Activated CD4-positive, alpha-beta T cell treated with anti-CD3 and anti-CD28 coated beads for 36 hours (primary cell): ENCODE measurements around the gene CPS1. TPM values are rescaled to one million over a fixed set of nuclear protein-coding genes. Genes with fewer than 3 reads are reported as not detected.

Experiments used
- ATAC-seq: fragments of 200-7000 bp; cut with Tn5 transposase; one replicate; pipeline ENCODE4 v1.10.0; 2021; ENCODE audit warnings: mild to moderate bottlenecking, moderate library complexity
- CTCF ChIA-PET: fragments of 350-600 bp; sonication (Branson Sonifier 250); formaldehyde crosslinking; loops from one replicate; lab custom pipeline; 2021; ENCODE audit warnings: antibody characterized with exemption; lab: Charles Lee
- POLR2A ChIA-PET: fragments of 350-600 bp; sonication (Branson Sonifier 250); formaldehyde crosslinking; loops from one replicate; lab custom pipeline; 2021; ENCODE audit warnings: antibody characterized with exemption, inconsistent platforms; lab: Charles Lee
- DNase-seq: peaks from one replicate; pipeline ENCODE4 v3.0.0-alpha.2; 2020
- H3K27ac Mint-ChIP-seq: one replicate; pipeline ENCODE4 v1.8.0; 2021; ENCODE audit warnings: mixed read lengths
- H3K27me3 Mint-ChIP-seq: one replicate; pipeline ENCODE4 v1.8.0; 2021; ENCODE audit warnings: mixed read lengths
- H3K36me3 Mint-ChIP-seq: one replicate; pipeline ENCODE4 v1.8.0; 2021; ENCODE audit warnings: low read depth, mixed read lengths
- H3K4me1 Mint-ChIP-seq: one replicate; pipeline ENCODE4 v1.8.0; 2021; ENCODE audit warnings: mixed read lengths
- H3K4me3 Mint-ChIP-seq: one replicate; pipeline ENCODE4 v1.8.0; 2021; ENCODE audit warnings: mild to moderate bottlenecking, moderate library complexity, mixed read lengths
- H3K9me3 Mint-ChIP-seq: one replicate; pipeline ENCODE4 v1.8.0; 2021; ENCODE audit warnings: low read depth, mixed read lengths
- intact Hi-C, 2 experiments: fragments of 100-400 bp; cut with DNase I in 1 of 2; cut with micrococcal nuclease in 1 of 2; formaldehyde crosslinking; loops; one replicate each; pipeline versions ENCODE4 v1.14.2 to v1.15.1; 2022 to 2024; cut with DNase I, micrococcal nuclease
- total RNA-seq, 2 experiments: library from RNA; stranded (reverse); gene quantifications; one replicate each; pipeline ENCODE4 v1.2.3, GENCODE V29; 2021

CPS1 gene
- total RNA-seq, 2 experiments from 2014 or later, result 3.2 to 3.5 TPM

GRCh38 chr2:210534879-210535278 lies 21.5 kb upstream of the CPS1 start:
- ChIA-PET POLR2A (no interaction called here), CTCF (interaction anchor here (1.2 kb wide), 1 partner anchor 27 kb away, joined by 3 read pairs; no protein-coding TSS in a partner anchor)
- Mint-ChIP-seq H3K27ac (no peak overlapping the region), H3K4me3 (no peak overlapping the region), H3K4me1 (no peaks in the 10 kb centered on the region), H3K9me3 (no peaks in the 10 kb centered on the region), H3K27me3 (peaks cover 2% of the 10 kb centered on the region), H3K36me3 (no peaks in the 10 kb centered on the region)
- ATAC-seq (no peak), DNase-seq (no peak)
- intact Hi-C loops, result no loop called here

GRCh38 chr2:210536973-210537650 lies 19.3 kb upstream of the CPS1 start:
- intact Hi-C loops, result no loop called here
- no peaks in the 10 kb centered on the region for H3K36me3 Mint-ChIP-seq
- no peak overlapping the region for H3K27ac Mint-ChIP-seq
- no peak overlapping the region for H3K4me3 Mint-ChIP-seq
- DNase-seq (no peak), ATAC-seq (no peak)
- CTCF ChIA-PET, result no interaction called here
- H3K9me3 Mint-ChIP-seq, result no peaks in the 10 kb centered on the region
- POLR2A ChIA-PET, result no interaction called here
- H3K27me3 Mint-ChIP-seq, result no peaks in the 10 kb centered on the region
- H3K4me1 Mint-ChIP-seq, result no peaks in the 10 kb centered on the region

- Mint-ChIP-seq H3K9me3 (no peaks in the 10 kb centered on the region), H3K4me1 (no peaks in the 10 kb centered on the region), H3K27ac (no peak overlapping the region), H3K27me3 (no peaks in the 10 kb centered on the region), H3K36me3 (no peaks in the 10 kb centered on the region), H3K4me3 (no peak overlapping the region)
- POLR2A ChIA-PET, result no interaction called here
- intact Hi-C loops, result no loop called here
- DNase-seq (no peak), ATAC-seq (no peak)
- CTCF ChIA-PET, result no interaction called here
Measured at GRCh38 chr2:210539035-210539434, 17.4 kb upstream of the CPS1 start.

DNA sequence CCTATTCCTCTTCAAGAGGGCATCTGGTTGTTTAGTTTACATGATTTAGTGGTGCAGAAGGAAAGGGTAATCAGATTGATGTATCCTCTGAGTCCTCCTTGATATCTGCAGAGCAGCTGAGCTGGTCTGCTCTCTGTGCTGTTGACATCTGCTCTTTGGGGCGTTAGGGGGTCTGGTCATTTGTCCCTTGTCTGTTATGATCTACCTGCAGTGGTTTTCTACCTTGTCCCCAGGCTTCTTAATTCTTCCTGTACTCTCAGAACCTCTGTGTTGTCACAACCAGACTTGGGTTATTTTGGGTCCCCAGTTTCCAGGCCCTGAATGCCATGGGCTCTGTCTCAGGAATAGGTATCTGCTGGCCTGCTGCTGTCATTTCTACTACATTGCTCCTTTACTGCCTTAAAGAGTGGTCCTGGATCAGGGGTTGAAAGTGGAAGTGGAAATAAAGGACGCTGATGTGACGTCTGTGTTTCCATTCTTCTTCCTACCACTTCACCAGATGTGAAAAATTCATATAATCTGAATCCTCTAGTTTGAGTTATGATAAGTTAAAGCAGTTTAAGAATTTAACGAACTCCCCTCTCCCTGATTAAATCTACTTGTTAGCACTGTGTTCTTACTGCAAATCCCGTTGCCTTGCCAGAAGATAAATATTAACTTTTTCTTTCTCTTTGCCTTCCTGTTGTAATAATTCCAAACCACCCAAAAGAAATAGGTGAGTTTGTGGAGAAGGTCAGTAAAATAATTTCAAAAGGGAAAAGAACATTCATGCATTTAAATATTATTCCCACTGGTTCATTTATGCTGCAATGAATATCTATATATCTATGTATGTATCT lies 16.6 kb upstream of the CPS1 start:
- Mint-ChIP-seq H3K27me3 (no peaks in the 10 kb centered on the region), H3K36me3 (no peaks in the 10 kb centered on the region), H3K4me1 (no peaks in the 10 kb centered on the region), H3K27ac (no peak overlapping the region), H3K4me3 (no peak overlapping the region), H3K9me3 (no peaks in the 10 kb centered on the region)
- DNase-seq (no peak), ATAC-seq (no peak)
- ChIA-PET CTCF (no interaction called here), POLR2A (no interaction called here)
- intact Hi-C loops, result no loop called here

DNA sequence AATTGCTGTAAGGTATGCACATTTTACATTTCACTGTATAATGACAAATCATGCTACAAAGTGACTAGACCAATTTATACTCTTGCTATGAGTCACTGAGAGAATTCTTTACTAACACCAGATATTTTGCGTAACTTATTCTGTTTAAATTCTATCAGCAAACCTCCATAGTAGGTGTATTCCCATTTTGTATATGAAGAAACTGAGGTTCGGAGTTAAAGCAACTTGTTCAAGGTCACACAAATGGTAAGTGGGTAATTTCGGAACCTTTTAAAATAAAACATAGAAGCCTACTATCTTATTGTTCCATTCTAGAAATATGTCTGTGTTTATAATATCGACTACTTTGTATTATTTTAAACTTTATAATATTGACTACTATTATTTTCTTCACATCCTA lies 15.9 kb upstream of the CPS1 start:
- ATAC-seq, result no peak
- Mint-ChIP-seq H3K4me1 (no peaks in the 10 kb centered on the region), H3K27me3 (no peaks in the 10 kb centered on the region), H3K9me3 (no peaks in the 10 kb centered on the region), H3K36me3 (no peaks in the 10 kb centered on the region), H3K27ac (no peak overlapping the region), H3K4me3 (no peak overlapping the region)
- ChIA-PET POLR2A (no interaction called here), CTCF (no interaction called here)
- intact Hi-C loops, result no loop called here
- no peak for DNase-seq

- no peak overlapping the region for H3K27ac Mint-ChIP-seq
- H3K36me3 Mint-ChIP-seq, result no peaks in the 10 kb centered on the region
- no peaks in the 10 kb centered on the region for H3K27me3 Mint-ChIP-seq
- no peak for DNase-seq
- ChIA-PET CTCF (no interaction called here), POLR2A (no interaction called here)
- H3K4me3 Mint-ChIP-seq, result no peak overlapping the region
- H3K9me3 Mint-ChIP-seq, result no peaks in the 10 kb centered on the region
- no peak for ATAC-seq
- intact Hi-C loops, result no loop called here
- no peaks in the 10 kb centered on the region for H3K4me1 Mint-ChIP-seq
Measured at GRCh38 chr2:210540900-210541289, 15.5 kb upstream of the CPS1 start.

DNA sequence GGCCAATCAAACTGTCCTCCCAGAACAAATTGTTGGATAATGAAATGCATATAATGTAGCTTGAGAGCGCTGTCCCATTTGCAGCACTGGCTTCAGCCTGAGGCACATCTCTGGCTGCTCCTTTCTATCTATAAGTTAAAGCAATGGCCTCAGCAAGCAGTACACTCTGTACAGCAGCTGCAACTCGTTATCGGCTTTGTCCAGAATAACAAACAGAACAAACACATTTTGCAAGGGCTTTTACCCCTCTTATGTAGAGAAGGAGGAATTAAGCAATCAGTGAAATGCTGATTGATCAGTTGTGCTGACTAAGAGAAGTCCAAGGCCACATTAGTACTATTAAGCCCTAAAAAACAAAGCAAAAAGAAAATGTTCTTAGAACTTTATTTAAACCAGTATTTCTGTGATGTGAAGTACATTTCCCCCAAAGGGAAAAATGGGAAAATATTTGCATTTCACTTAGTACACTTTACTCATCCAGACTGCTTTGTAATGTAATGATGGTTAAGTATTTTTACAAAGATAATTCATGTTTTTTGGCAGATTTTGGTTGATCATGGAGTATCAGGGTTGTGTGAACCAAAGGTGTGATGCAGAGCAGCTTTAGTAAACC lies 15.0 kb upstream of the CPS1 start:
- ATAC-seq (no peak), DNase-seq (no peak)
- H3K9me3 Mint-ChIP-seq, result no peaks in the 10 kb centered on the region
- no peaks in the 10 kb centered on the region for H3K36me3 Mint-ChIP-seq
- ChIA-PET POLR2A (no interaction called here), CTCF (no interaction called here)
- no peaks in the 10 kb centered on the region for H3K27me3 Mint-ChIP-seq
- H3K4me1 Mint-ChIP-seq, result no peaks in the 10 kb centered on the region
- H3K4me3 Mint-ChIP-seq, result no peak overlapping the region
- intact Hi-C loops, result no loop called here
- no peak overlapping the region for H3K27ac Mint-ChIP-seq

GRCh38 chr2:210544007-210544590 lies 12.3 kb upstream of the CPS1 start:
- Mint-ChIP-seq H3K27me3 (no peaks in the 10 kb centered on the region), H3K4me3 (no peak overlapping the region), H3K9me3 (no peaks in the 10 kb centered on the region), H3K4me1 (no peaks in the 10 kb centered on the region), H3K36me3 (no peaks in the 10 kb centered on the region), H3K27ac (no peak overlapping the region)
- DNase-seq (no peak), ATAC-seq (no peak)
- ChIA-PET CTCF (no interaction called here), POLR2A (interaction anchor here (0.7 kb wide), 1 partner anchor 50 kb away, joined by 3 read pairs; no protein-coding TSS in a partner anchor)
- intact Hi-C loops, result no loop called here

GRCh38 chr2:210544831-210545230 lies 11.6 kb upstream of the CPS1 start:
- CTCF ChIA-PET, result no interaction called here
- H3K9me3 Mint-ChIP-seq, result no peaks in the 10 kb centered on the region
- no peak overlapping the region for H3K4me3 Mint-ChIP-seq
- no peak overlapping the region for H3K27ac Mint-ChIP-seq
- ATAC-seq (no peak), DNase-seq (no peak)
- intact Hi-C loops, result no loop called here
- H3K4me1 Mint-ChIP-seq, result no peaks in the 10 kb centered on the region
- no peaks in the 10 kb centered on the region for H3K36me3 Mint-ChIP-seq
- no peaks in the 10 kb centered on the region for H3K27me3 Mint-ChIP-seq
- POLR2A ChIA-PET, result interaction anchor here (0.7 kb wide), 1 partner anchor 50 kb away, joined by 3 read pairs; no protein-coding TSS in a partner anchor

GRCh38 chr2:210546424-210547208 lies 9.8 kb upstream of the CPS1 start:
- POLR2A ChIA-PET, result no interaction called here
- intact Hi-C loops, result no loop called here

DNA sequence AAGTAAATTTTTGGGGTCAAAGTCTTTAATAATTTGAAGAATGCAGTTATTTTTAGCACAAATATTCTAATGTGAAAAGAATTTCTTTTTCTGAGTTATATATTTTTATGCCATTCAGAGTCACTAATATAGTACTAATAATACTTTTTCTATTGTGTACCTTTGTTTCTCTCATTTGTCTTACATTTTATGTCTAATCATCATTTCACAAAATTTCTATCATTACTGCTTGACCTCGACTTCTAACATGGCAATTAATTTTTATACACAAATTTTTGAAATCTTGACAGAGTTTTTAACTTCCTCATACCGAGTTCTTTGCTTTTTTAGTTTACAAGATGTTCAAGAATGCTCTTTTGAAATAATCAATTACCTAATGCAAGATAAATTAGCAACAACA lies 8.4 kb upstream of the CPS1 start:
- no peaks in the 10 kb centered on the region for H3K36me3 Mint-ChIP-seq
- no peaks in the 10 kb centered on the region for H3K4me1 Mint-ChIP-seq
- H3K9me3 Mint-ChIP-seq, result no peaks in the 10 kb centered on the region
- DNase-seq (no peak), ATAC-seq (no peak)
- H3K27ac Mint-ChIP-seq, result no peak overlapping the region
- intact Hi-C loops, result no loop called here
- CTCF ChIA-PET, result no interaction called here
- POLR2A ChIA-PET, result no interaction called here
- H3K4me3 Mint-ChIP-seq, result no peak overlapping the region
- H3K27me3 Mint-ChIP-seq, result peaks cover 3% of the 10 kb centered on the region

More at GRCh38 chr2:210546424-210547208, 9.8 kb upstream of the CPS1 start:
- peaks cover 3% of the 10 kb centered on the region for H3K27me3 Mint-ChIP-seq
- no peaks in the 10 kb centered on the region for H3K9me3 Mint-ChIP-seq
- DNase-seq, result no peak
- no peak for ATAC-seq
- no peaks in the 10 kb centered on the region for H3K4me1 Mint-ChIP-seq
- no peaks in the 10 kb centered on the region for H3K36me3 Mint-ChIP-seq
- CTCF ChIA-PET, result interaction anchor here (0.8 kb wide), 1 partner anchor 202 kb away, joined by 3 read pairs; no protein-coding TSS in a partner anchor
- no peak overlapping the region for H3K27ac Mint-ChIP-seq
- H3K4me3 Mint-ChIP-seq, result no peak overlapping the region
